Naive B cell (primary cell): Measurements from ENCODE around the gene MT3. TPM values are rescaled to one million over a fixed set of nuclear protein-coding genes. Genes with fewer than 3 reads are reported as not detected.

Experiments
- polyA plus RNA-seq, 6 donors: library from polyadenylated mRNA; unstranded; fragments of 300-500 nt; fragmentation: Illumina TruSeq; gene quantifications; one replicate each; pipeline ENCODE4 v1.2.3, GENCODE V29; 2021; ENCODE audit warnings: low read depth in 6 of 6

Gene MT3
- polyA plus RNA-seq, 6 donors from 2014 or later: not detected

Other genes with a start within 250 kb of the MT3 start
- gene AMFR, start 164.0 kb upstream of the MT3 start, polyA plus RNA-seq: 100 to 1,000 TPM in 3 of 6 donors, 10 to 100 TPM in 3; 54.4 to 290 (median 98.6) TPM
- 10 to 100 TPM; 61.6 to 83.9 (median 71.4) TPM for gene NUDT21, start 138.2 kb upstream of the MT3 start, polyA plus RNA-seq
- 10 to 100 TPM; 48.7 to 84.1 (median 69.7) TPM for gene OGFOD1, start 138.0 kb upstream of the MT3 start, polyA plus RNA-seq
- 10 to 100 TPM in 5 of 6 donors, 1 to 10 TPM in 1; 9.8 to 28.8 (median 17.7) TPM for gene BBS2, start 69.5 kb upstream of the MT3 start, polyA plus RNA-seq
- gene MT4, start 24.5 kb upstream of the MT3 start, polyA plus RNA-seq: not detected
- gene MT2A, start 19.1 kb downstream of the MT3 start, polyA plus RNA-seq: 10 to 100 TPM in 5 of 6 donors, 1 to 10 TPM in 1; 8.6 to 18.6 (median 11.2) TPM
- not detected for gene MT1E, start 36.3 kb downstream of the MT3 start, polyA plus RNA-seq
- gene MT1M, start 43.1 kb downstream of the MT3 start, polyA plus RNA-seq: not detected
- gene MT1A, start 49.1 kb downstream of the MT3 start, polyA plus RNA-seq: not detected
- gene MT1B, start 62.4 kb downstream of the MT3 start, polyA plus RNA-seq: not detected
- gene MT1F, start 68.4 kb downstream of the MT3 start, polyA plus RNA-seq: 10 to 100 TPM in 1 of 6 donors, 1 to 10 TPM in 5; 4.0 to 10.3 (median 4.6) TPM
- not detected for gene MT1G, start 78.5 kb downstream of the MT3 start, polyA plus RNA-seq
- not detected for gene MT1H, start 80.3 kb downstream of the MT3 start, polyA plus RNA-seq
- 1 to 10 TPM in 5 of 6 donors, not detected in 1; 2.4 to 8.9 (median 8.0) TPM for gene MT1X, start 92.9 kb downstream of the MT3 start, polyA plus RNA-seq
- gene NUP93, start 140.6 kb downstream of the MT3 start, polyA plus RNA-seq: 10 to 100 TPM; 54.7 to 72.7 (median 66.8) TPM